ENCODE measurements around the gene ITGAL.

ITGAL gene

DNA sequence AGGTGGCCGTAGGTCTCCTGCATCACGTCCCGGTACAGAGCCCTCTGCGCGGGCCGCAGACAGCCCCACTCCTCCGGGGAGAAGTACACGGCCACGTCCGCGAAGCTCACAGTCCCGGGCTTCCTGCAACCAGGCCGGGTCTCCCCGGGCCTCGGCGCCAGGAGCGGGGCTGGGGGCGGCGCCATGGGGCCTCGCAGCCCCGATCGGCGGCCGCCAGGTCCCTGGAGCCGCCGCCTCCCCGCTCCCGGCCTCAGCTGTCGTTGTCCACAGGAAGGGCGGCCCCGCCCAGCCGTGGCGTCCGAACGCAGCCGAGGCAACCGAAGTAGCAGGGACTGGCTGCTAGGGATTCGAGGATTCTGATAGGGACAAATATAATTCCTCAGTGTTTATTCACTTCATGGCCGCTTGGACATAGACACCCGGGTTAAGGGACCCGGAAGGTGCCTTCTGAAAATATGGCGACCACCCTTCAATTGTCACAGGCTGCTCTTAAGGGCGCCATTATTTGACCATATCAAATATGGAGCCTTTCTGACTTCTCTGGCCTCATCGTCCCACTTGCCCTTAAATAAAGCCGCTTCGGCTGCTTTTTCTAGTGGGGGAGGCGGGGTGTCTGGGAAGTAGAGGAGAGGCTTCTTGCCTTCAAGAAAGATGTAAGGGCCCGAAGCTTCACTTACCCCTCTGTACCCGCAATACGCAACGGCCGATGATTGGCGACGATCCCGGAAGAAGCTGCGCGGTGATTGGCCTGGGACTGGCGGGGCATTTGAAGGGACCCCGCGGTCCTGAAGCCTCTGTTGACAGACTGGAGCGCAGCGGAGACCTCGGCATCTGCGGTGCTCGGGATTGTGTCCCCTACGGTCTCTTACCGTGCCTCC lies 99.1 kb downstream of the ITGAL start, which contains the start of gene ZNF688:
TSS of gene ZNF688 (minus strand) at position 270 of the 878 bp plus-strand sequence. CDS start at position 185, 85 bp downstream.
- DNase-seq, result peak; percentile 96
